HuH-7.5 (cell line): Measurements from ENCODE around the gene CACNB4.

ENCODE experiments used
- DNase-seq: peaks from one replicate; pipeline ENCODE4 v3.0.0; 2011; ENCODE audit warnings: low spot score

CACNB4 gene

GRCh38 chr2:151855111-151855510 lies 243.7 kb downstream of the CACNB4 start:
- DNase-seq: no peak

DNA sequence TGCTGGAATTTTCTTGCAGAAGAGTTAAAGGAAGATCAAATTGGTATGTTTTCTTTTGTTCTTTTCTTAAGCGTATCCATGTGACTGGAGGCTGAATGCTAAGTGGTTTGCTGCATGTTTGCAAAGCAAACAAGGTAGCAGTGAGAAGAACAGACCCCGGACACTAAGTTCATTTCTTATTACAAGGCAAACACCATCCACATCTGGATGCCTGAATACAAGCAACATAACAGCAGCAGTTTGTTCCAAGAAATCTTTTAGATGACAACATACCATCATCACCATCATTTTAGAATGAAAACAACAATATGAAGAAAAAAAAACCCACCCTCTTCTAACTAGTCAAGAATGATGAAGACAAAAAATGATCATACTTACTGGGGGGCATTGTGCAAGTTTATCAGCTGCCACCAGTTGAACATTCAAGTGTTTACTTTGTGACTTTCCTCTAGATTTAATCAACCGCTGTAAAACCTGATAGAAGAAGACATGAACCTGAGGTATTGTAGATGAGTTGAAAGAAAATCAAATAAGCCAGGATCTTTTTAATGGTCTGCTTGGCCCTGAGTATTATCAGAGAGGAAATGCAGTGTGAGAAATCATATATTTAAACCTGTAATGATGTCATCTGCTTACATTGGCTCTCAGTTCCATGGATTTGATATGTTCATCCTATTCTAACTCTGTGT lies 245.6 kb downstream of the CACNB4 start:
- no peak for DNase-seq

- DNase-seq: no peak
Measured at GRCh38 chr2:151852260-151853069, 246.4 kb downstream of the CACNB4 start.

DNA sequence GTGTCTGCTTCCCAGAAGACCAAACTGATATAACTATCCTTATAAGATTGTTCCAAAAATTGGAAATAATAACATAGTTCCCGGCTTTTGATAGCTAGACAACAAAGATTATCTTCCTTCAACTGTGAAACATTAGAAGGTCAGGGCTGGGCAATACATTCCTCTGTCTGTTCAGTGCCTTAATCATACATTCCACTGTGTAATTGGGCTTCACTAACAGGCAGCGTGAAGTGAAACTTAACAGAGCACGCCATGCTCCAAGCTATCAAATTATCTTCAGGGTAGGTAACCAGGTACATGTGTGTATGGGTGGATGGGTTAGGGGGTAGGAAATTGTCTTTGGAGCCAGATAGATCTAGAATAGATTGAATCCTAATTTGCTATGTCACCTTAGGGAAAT lies 247.1 kb downstream of the CACNB4 start:
- DNase-seq: no peak

GRCh38 chr2:151849413-151850010 lies 249.3 kb downstream of the CACNB4 start:
- DNase-seq: no peak

GRCh38 chr2:151845884-151846283 lies 253.0 kb downstream of the CACNB4 start:
- no peak for DNase-seq

DNA sequence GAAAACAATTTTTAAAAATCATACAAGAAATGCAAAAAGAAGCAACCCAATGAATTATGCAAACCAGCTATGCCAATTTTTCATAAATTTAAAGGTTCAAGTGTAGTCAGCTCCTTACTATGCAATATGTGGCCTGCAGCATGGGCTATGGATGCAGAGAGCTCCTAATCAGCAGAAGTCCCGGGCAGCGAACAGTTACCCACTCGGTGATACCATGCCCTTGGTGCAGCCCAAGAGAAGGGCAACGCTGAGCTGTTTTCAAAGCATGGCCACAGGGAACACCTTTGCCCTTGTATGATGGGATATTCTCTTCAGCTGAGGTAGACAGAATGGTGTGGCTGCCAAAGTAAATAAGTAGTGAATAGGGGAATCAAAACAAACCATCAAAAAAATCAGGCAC lies 253.4 kb downstream of the CACNB4 start:
- DNase-seq: no peak

GRCh38 chr2:151844211-151844896 lies 254.5 kb downstream of the CACNB4 start:
- no peak for DNase-seq

DNA sequence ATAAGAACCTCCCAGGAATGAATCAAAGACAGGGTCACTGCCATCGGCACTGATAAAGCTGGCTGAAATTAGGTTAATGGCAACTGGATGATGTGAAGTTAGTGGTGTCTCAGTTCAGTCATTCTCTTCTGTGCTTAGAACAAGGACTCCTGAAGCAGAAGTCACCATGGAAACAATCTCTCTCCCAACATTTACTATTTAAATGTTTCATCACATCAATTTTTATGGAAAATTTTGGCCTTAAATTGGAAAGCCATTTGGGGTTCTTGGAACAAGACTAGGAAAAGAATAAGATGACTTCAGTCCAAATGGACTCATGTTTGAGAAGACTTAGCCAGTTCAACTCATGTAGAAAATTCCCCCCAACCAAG lies 255.2 kb downstream of the CACNB4 start:
- no peak for DNase-seq

DNA sequence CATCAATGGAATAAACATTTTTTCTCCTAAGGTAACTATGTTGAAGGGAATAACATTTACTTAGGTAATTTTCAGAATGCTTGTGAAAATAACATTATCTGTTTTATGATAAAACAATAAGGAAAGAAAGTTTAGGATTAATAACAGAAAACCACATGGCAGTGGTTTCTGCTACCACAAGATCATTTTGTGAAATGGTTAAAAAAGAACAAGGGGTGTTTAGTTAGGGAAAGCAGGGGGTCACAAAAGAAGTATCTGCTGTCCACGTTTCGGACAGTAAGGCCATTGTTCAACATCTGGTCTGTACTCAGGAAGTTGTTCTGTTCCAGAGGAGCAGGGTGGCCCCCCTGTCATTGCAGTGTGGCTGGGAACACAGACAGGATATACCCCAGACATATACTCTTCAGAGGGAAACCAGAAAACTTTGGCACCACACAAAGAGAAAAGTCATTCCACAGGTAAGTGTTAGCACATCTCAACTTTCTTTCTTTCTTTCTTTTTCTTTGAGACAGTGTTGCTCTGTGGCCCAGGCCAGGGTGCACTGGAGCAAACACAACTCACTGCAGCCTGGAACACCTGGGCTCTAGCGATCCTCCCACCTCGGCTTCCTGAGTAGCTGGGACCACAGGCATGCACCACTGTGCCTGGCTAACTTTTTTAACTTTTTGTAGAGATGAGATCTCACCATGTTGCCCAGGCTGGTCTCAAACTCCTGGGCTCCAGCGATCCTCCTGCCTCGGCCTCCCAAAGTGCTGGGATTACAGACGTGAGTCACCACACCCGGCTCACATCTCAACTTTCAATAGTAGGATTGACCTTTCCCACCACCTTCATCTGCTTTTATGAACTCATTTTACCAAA lies 255.8 kb downstream of the CACNB4 start:
- DNase-seq: no peak

- no peak for DNase-seq
Measured at GRCh38 chr2:151841047-151841424, 257.8 kb downstream of the CACNB4 start.

DNA sequence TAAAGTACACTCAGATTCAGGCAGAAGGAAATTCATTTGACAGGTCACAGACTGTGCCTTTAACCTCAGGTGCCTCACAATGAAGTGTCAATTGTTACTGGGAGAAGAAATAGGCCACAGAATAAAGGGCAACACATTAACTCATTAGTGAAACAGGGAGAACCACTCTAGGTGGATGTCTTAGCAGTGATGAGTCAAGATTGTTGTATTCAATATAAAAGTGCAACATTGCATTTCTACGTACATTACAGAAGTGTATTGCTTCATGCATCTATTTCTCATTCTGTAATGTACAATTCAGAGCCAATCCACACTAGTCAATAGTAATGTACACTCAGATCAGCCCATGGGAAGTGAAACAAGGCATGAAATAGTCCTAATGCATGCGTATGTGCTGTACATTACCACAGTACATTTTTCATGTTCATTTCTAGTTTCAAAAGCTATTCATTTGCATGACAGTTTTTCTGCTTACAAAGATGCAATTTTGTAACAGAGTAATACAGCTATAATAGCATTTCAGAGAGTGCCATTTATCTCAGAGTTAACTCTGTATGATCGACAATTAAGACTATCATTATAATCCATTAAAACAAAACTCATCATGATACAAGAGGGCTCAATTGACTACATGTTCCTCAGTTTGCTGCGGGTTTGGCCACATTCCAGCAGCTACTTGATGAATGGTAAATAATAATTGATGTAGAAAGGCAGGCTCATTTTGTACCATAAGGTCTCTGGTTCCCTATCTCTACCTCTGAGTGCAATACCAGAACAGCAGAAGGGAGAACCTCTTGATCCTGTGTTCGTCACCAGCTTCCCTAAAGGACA lies 258.4 kb downstream of the CACNB4 start:
- no peak for DNase-seq

GRCh38 chr2:151837926-151838325 lies 260.9 kb downstream of the CACNB4 start:
- DNase-seq: no peak

- no peak for DNase-seq
Measured at GRCh38 chr2:151833984-151834383, 264.9 kb downstream of the CACNB4 start.

DNA sequence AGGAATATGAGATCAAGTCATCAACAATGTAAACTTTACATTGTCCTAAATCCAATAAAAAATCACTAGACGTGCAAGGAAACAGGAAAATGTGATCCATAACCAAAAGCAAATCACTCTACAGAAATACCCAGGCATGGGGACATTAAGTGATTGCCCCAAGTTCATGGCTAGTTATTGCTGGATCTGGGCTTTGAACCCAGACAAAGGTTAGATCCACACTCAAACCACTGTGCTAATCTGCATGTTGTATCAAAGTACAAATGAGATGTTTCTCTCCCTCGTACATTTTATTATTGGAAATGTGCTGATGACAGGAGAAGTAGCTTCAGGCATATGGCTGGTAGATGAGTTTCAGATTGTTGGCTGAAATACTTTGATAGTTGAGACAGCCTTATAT lies 267.9 kb downstream of the CACNB4 start:
- no peak for DNase-seq

GRCh38 chr2:151828890-151829324 lies 269.9 kb downstream of the CACNB4 start:
- no peak for DNase-seq

GRCh38 chr2:151828143-151828889 lies 270.5 kb downstream of the CACNB4 start, which contains the start of gene ARL5A:
TSS of gene ARL5A (minus strand) at chr2:151828421. CDS start at chr2:151828176, 245 bp downstream.
- peak; percentile 74 for DNase-seq

GRCh38 chr2:151827564-151828142 lies 271.2 kb downstream of the CACNB4 start:
- DNase-seq: peak; percentile 25

DNA sequence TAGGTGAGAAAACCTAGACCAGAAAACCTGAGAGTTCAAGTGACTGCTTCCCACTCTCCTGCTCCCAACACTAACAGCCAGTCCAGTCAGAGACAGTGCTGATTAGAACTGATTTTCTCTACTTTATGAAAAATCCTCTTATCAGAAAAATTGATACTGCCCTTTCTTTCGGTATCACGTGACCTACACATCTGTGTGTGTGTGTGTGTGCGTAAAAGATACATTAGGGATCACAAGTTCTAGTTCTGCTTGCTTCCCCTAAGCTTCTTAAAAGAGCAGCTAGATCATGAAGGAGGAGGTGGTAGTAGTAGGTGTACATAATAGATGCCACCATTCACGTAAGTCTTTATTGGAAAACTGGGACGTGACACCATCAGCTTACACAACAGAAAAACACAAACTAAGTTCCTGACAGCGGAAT lies 272.1 kb downstream of the CACNB4 start:
- no peak for DNase-seq
